ENCODE results near the gene PPP1R12A. TPM values are rescaled to one million over a fixed set of nuclear protein-coding genes. Genes with fewer than 3 reads are reported as not detected.

The PPP1R12A gene
- total and polyA plus RNA-seq, 11 donors = 16.8 to 77.8 (median 50.2) TPM

GRCh38 chr12:79858518-79858917, 76.4 kb downstream of the PPP1R12A start:
- Histone ChIP-seq H3K9me3 (peaks cover 0 to 4% (median 0%) of the 10 kb centered on the region in 12 donors), H3K27ac (peak overlapping the region in 1 of 12 donors; percentile 12), H3K27me3 (no peaks in the 10 kb centered on the region), H3K4me1 (peaks cover 0 to 11% (median 0%) of the 10 kb centered on the region in 12 donors), H3K36me3 (peaks cover 0 to 9% (median 0%) of the 10 kb centered on the region in 9 donors), H3K4me3 (no peak overlapping the region)
- DNase-seq (no peak), ATAC-seq (no peak)
- TF ChIP-seq, protein P1, sequence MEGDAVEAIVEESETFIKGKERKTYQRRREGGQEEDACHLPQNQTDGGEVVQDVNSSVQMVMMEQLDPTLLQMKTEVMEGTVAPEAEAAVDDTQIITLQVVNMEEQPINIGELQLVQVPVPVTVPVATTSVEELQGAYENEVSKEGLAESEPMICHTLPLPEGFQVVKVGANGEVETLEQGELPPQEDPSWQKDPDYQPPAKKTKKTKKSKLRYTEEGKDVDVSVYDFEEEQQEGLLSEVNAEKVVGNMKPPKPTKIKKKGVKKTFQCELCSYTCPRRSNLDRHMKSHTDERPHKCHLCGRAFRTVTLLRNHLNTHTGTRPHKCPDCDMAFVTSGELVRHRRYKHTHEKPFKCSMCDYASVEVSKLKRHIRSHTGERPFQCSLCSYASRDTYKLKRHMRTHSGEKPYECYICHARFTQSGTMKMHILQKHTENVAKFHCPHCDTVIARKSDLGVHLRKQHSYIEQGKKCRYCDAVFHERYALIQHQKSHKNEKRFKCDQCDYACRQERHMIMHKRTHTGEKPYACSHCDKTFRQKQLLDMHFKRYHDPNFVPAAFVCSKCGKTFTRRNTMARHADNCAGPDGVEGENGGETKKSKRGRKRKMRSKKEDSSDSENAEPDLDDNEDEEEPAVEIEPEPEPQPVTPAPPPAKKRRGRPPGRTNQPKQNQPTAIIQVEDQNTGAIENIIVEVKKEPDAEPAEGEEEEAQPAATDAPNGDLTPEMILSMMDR (IDR thresholded peaks at IDR 0.05) = no peak
- no peak for TF ChIP-seq POLR2A (IDR thresholded peaks at IDR 0.05)
- 86 to 96% (median 93%) methylated on average over 1 of the region's 1 CpG for WGBS, 4 donors
- intact Hi-C loops (cut with DNase I) = no loop called here

DNA sequence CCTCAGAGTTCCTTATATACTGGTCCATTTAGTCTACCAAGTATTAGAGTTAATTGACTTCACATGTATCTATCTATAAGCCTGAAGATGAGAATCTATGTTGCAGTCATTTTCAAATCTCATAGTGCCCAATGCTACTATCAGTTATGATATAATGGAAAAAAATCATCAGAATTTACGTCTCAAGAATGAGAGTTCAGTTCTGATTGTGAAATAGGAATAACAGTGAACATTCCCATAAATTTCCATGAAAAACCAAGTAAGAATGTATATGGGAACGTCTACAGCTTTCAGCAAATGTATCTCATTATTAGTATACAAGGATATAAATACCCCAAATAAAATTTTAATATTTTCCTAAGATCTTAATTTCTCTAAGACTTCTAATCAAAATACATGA, 77.2 kb downstream of the PPP1R12A start:
- Histone ChIP-seq H3K27ac (peak overlapping the region in 1 of 12 donors; percentile 12), H3K36me3 (peaks cover 0 to 9% (median 0%) of the 10 kb centered on the region in 9 donors)
- 45 to 88% (median 58%) methylated on average over 2 of the region's 2 CpGs for WGBS, 4 donors

GRCh38 chr12:79850610-79851299, 84.1 kb downstream of the PPP1R12A start:
- H3K4me3 ChIP-seq = no peak overlapping the region
- intact Hi-C loops (cut with DNase I) = no loop called here
- peaks cover 0 to 22% (median 1%) of the 10 kb centered on the region in 12 donors for H3K9me3 ChIP-seq
- DNase-seq = no peak
- no peak for ATAC-seq
- TF ChIP-seq, protein P1 (IDR thresholded peaks at IDR 0.05) = no peak
- no peak for TF ChIP-seq POLR2A (IDR thresholded peaks at IDR 0.05)
- H3K27me3 ChIP-seq = no peaks in the 10 kb centered on the region
- WGBS, 4 donors = 47 to 75% (median 56%) methylated on average over 1 of the region's 1 CpG
- peaks cover 0 to 38% (median 12%) of the 10 kb centered on the region in 12 donors for H3K4me1 ChIP-seq
- H3K27ac ChIP-seq = no peak overlapping the region
- no peaks in the 10 kb centered on the region for H3K36me3 ChIP-seq

More for the DNA sequence above, 77.2 kb downstream of the PPP1R12A start:
- Histone ChIP-seq H3K27me3 (no peaks in the 10 kb centered on the region), H3K9me3 (no peaks in the 10 kb centered on the region), H3K4me1 (peaks cover 0 to 14% (median 0%) of the 10 kb centered on the region in 12 donors), H3K4me3 (no peak overlapping the region)
- intact Hi-C loops (cut with DNase I) = no loop called here
- TF ChIP-seq, protein P1 (IDR thresholded peaks at IDR 0.05) = no peak
- no peak for TF ChIP-seq POLR2A (IDR thresholded peaks at IDR 0.05)
- ATAC-seq (no peak), DNase-seq (no peak)

DNA sequence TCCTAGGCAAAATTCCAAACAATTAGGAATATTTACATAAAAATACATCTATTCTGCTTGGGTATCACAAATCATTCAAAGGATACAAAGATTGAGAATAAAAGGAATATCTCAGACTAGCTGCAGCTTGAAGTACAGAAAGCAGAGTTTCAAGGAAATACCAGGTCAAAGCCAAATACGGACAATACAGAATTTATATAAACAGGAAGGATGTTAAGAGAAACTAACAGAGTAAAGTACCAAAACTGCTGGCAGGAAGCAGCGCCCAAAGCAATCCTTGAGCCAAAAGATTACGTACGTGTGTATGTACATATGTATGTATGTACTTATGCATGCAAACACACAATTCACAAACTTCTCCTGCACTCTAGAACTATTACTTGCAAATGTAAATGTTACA, 86.6 kb downstream of the PPP1R12A start:
- peak overlapping the region in 4 of 12 donors; percentile 9 to 51 (median 34) for H3K27ac ChIP-seq
- H3K36me3 ChIP-seq = peaks cover 0 to 21% (median 16%) of the 10 kb centered on the region in 9 donors
- H3K4me1 ChIP-seq = peaks cover 0 to 39% (median 19%) of the 10 kb centered on the region in 12 donors
- H3K9me3 ChIP-seq = peaks cover 0 to 22% (median 1%) of the 10 kb centered on the region in 12 donors
- H3K4me3 ChIP-seq = no peak overlapping the region
- intact Hi-C loops (cut with DNase I) = no loop called here
- WGBS, 4 donors = 30 to 41% (median 35%) methylated on average over 4 of the region's 4 CpGs
- no peak for DNase-seq
- no peak for ATAC-seq
- TF ChIP-seq, protein P1 (IDR thresholded peaks at IDR 0.05) = no peak
- H3K27me3 ChIP-seq = no peaks in the 10 kb centered on the region
